Keratinocyte (primary cell): ENCODE measurements around the gene MAPK12. TPM values are rescaled to one million over a fixed set of nuclear protein-coding genes. Genes with fewer than 3 reads are reported as not detected.

ENCODE experiments used
- DNase-seq: peaks from one replicate; pipeline ENCODE4 v3.0.0-alpha.2; 2011; ENCODE audit warnings: low read depth, missing footprints, low spot score
- FAIRE-seq: peaks from 2 replicates; lab custom pipeline; 2011; peaks lifted over from hg19 to GRCh38; lab: Jason Lieb, UNC
- H2AFZ ChIP-seq: 2 replicates; pipeline ENCODE4 v1.6.0; 2012; ENCODE audit warnings: low read length, control low read depth, inconsistent platforms; ENCODE audit not compliant: control insufficient read depth
- H3K27ac ChIP-seq: 2 replicates; pipeline ENCODE4 v1.5.1; 2011; ENCODE audit warnings: low read length; ENCODE audit not compliant: control insufficient read depth, insufficient read depth
- H3K27me3 ChIP-seq: 3 replicates; pipeline ENCODE4 v1.6.0; 2011; ENCODE audit warnings: low read length; ENCODE audit not compliant: control insufficient read depth, insufficient read depth; ENCODE audit errors: extremely low read depth
- H3K36me3 ChIP-seq, 2 experiments: 2 replicates in 1 of 2; 3 replicates in 1 of 2; pipeline ENCODE4 v1.5.1; 2011; ENCODE audit warnings: low read length in 2 of 2, mild to moderate bottlenecking in 1 of 2; ENCODE audit not compliant: control insufficient read depth in 2 of 2, insufficient read depth in 2 of 2; ENCODE audit errors: extremely low read depth in 1 of 2
- H3K4me1 ChIP-seq: 3 replicates; pipeline ENCODE4 v1.5.1; 2011; ENCODE audit warnings: low read length; ENCODE audit not compliant: control insufficient read depth, insufficient read depth; ENCODE audit errors: extremely low read depth
- H3K4me2 ChIP-seq: 3 replicates; pipeline ENCODE4 v1.6.0; 2011; ENCODE audit warnings: low read depth, low read length; ENCODE audit not compliant: control insufficient read depth, insufficient read depth; ENCODE audit errors: extremely low read depth
- H3K4me3 ChIP-seq, 3 experiments: fragments of 200-600 bp in 1 of 3; sonication (generic) in 1 of 3; 2 replicates in 2 of 3; 3 replicates in 1 of 3; pipeline ENCODE4 v1.5.1; 2011 to 2016; ENCODE audit warnings: low read length in 3 of 3, mild to moderate bottlenecking in 3 of 3, control low read depth in 2 of 3, inconsistent platforms in 1 of 3, low read depth in 1 of 3, mixed read lengths in 1 of 3, mixed run types in 1 of 3, moderate library complexity in 1 of 3; ENCODE audit not compliant: control insufficient read depth in 2 of 3, insufficient read depth in 2 of 3; ENCODE audit errors: extremely low read depth in 1 of 3
- H3K79me2 ChIP-seq: 2 replicates; pipeline ENCODE4 v1.6.0; 2012; ENCODE audit warnings: low read length; ENCODE audit not compliant: control insufficient read depth, insufficient read depth
- H3K9ac ChIP-seq: 3 replicates; pipeline ENCODE4 v1.6.0; 2011; ENCODE audit warnings: low read length; ENCODE audit not compliant: control insufficient read depth, insufficient read depth; ENCODE audit errors: extremely low read depth
- H3K9me1 ChIP-seq: 3 replicates; pipeline ENCODE4 v1.6.0; 2011; ENCODE audit warnings: low read length; ENCODE audit not compliant: control insufficient read depth, insufficient read depth; ENCODE audit errors: extremely low read depth
- H3K9me3 ChIP-seq: 2 replicates; pipeline ENCODE4 v1.5.1; 2012; ENCODE audit warnings: low read depth, low read length; ENCODE audit not compliant: control insufficient read depth
- H4K20me1 ChIP-seq: 3 replicates; pipeline ENCODE4 v1.6.0; 2011; ENCODE audit warnings: low read length; ENCODE audit not compliant: control insufficient read depth, insufficient read depth; ENCODE audit errors: extremely low read depth
- CTCF ChIP-seq, 3 experiments: IDR thresholded peaks in 1 of 3; conservative IDR thresholded peaks in 1 of 3; optimal IDR thresholded peaks in 1 of 3; 2 replicates in 2 of 3; 3 replicates in 1 of 3; pipeline versions ENCODE3 to v1.5.1; 2011; ENCODE audit warnings: low read length in 3 of 3, mild to moderate bottlenecking in 3 of 3, moderate library complexity in 2 of 3, control low read depth in 1 of 3, inconsistent platforms in 1 of 3; ENCODE audit not compliant: insufficient read depth in 2 of 3; ENCODE audit errors: extremely low read depth in 1 of 3
- EZH2 ChIP-seq: IDR thresholded peaks from one replicate; pipeline ENCODE4 v1.6.1; 2012; ENCODE audit warnings: inconsistent platforms, mild to moderate bottlenecking, low read length, moderate library complexity
- dilution Hi-C: fragments of 300-500 bp; cut with MboI; formaldehyde crosslinking; loops from one replicate; pipeline ENCODE4 v1.7.0; 2020; ENCODE audit warnings: low sequenced_read_pairs; ENCODE audit not compliant: extremely low pct_ligation_motif_present
- polyA plus RNA-seq, 5 experiments: library from polyadenylated mRNA; depleted of rRNA in 3 of 5; stranded (reverse) in 3 of 5; stranded (forward) in 1 of 5; unstranded in 1 of 5; fragments of >200 nt; gene quantifications; 1 replicate in 1 of 5; 2 replicates in 3 of 5; 3 replicates in 1 of 5; pipeline versions ENCODE4 v1.2.1 to v1.2.3, GENCODE V29; 2011 to 2012; ENCODE audit warnings: missing spikeins in 2 of 5, low read depth in 1 of 5, low replicate concordance in 1 of 5

The MAPK12 gene
- polyA plus RNA-seq, 1 donor (not counting 4 experiments of a cell fraction or from before 2014, with no cell fraction given), result 10.1 TPM

GRCh38 chr22:50226875-50227165 lies 34.7 kb downstream of the MAPK12 start:
- Histone ChIP-seq H3K9me3 (no peaks in the 10 kb centered on the region), H2AFZ (no peak overlapping the region), H3K27ac (no peak overlapping the region), H3K9me1 (no peaks in the 10 kb centered on the region), H3K4me2 (no peak overlapping the region), H3K36me3 (peaks cover 9 to 30% of the 10 kb centered on the region in 2 experiments), H3K9ac (no peak overlapping the region), H3K4me1 (no peaks in the 10 kb centered on the region), H3K27me3 (no peaks in the 10 kb centered on the region), H4K20me1 (no peaks in the 10 kb centered on the region), H3K79me2 (no peaks in the 10 kb centered on the region), H3K4me3 (no peak overlapping the region)
- TF ChIP-seq CTCF (optimal IDR thresholded peaks at IDR 0.05 in 1 of 3, IDR thresholded peaks at IDR 0.05 in 1 of 3, conservative IDR thresholded peaks at IDR 0.05 in 1 of 3; ENCODE audit: extremely low read depth in 1 of 3, insufficient read depth in 2 of 3, low read length in 3 of 3) (no peak), EZH2 (no peak)
- DNase-seq (no peak), FAIRE-seq (no peak)
- dilution Hi-C loops, result no loop called here

GRCh38 chr22:50226063-50226874 lies 35.2 kb downstream of the MAPK12 start:
- Histone ChIP-seq H3K27ac (no peak overlapping the region), H3K9ac (no peak overlapping the region), H3K79me2 (no peaks in the 10 kb centered on the region), H3K4me2 (no peak overlapping the region), H2AFZ (no peak overlapping the region), H3K4me3 (no peak overlapping the region), H3K4me1 (no peaks in the 10 kb centered on the region), H3K36me3 (peaks cover 11 to 35% of the 10 kb centered on the region in 2 experiments), H3K9me1 (no peaks in the 10 kb centered on the region), H4K20me1 (no peaks in the 10 kb centered on the region), H3K27me3 (no peaks in the 10 kb centered on the region), H3K9me3 (no peaks in the 10 kb centered on the region)
- DNase-seq (no peak), FAIRE-seq (no peak)
- dilution Hi-C loops, result no loop called here
- TF ChIP-seq EZH2 (no peak), CTCF (optimal IDR thresholded peaks at IDR 0.05 in 1 of 3, IDR thresholded peaks at IDR 0.05 in 1 of 3, conservative IDR thresholded peaks at IDR 0.05 in 1 of 3; ENCODE audit: extremely low read depth in 1 of 3, insufficient read depth in 2 of 3, low read length in 3 of 3) (no peak)
